Esophagus muscularis mucosa (tissue), 4 donors: ENCODE measurements around the gene ZCCHC10. TPM values are rescaled to one million over a fixed set of nuclear protein-coding genes. Genes with fewer than 3 reads are reported as not detected.
A peak's percentile ranks its signal among the peaks of the same experiment; 100 is the strongest.

ENCODE experiments used
- DNase-seq: peaks from one replicate; pipeline ENCODE4 v3.0.0-alpha.2; 2017; ENCODE audit errors: extremely low spot score
- H3K27ac ChIP-seq, 4 donors: fragments of 200-600 bp; sonication (generic); replicated peaks in 1 of 4; 1 replicate in 3 of 4; 2 replicates in 1 of 4; pipeline ENCODE4 v1.5.1; 2016 to 2019; ENCODE audit warnings: mild to moderate bottlenecking in 1 of 4
- H3K27me3 ChIP-seq, 4 donors: fragments of 200-600 bp; sonication (generic); one replicate each; pipeline versions ENCODE4 v1.5.1 to v1.6.0; 2016 to 2019
- H3K36me3 ChIP-seq, 4 donors: fragments of 200-600 bp; sonication (generic); one replicate each; pipeline ENCODE4 v1.5.1; 2016 to 2019
- H3K4me1 ChIP-seq, 4 donors: fragments of 200-600 bp; sonication (generic); one replicate each; pipeline ENCODE4 v1.5.1; 2016 to 2019
- H3K4me3 ChIP-seq, 4 donors: fragments of 200-600 bp; sonication (generic); 1 replicate in 2 of 4; 2 replicates in 2 of 4; pipeline ENCODE4 v1.5.1; 2016 to 2019; ENCODE audit warnings: mild to moderate bottlenecking in 4 of 4, moderate library complexity in 1 of 4
- H3K9me3 ChIP-seq, 4 donors: fragments of 200-600 bp; sonication (generic); 1 replicate in 3 of 4; 2 replicates in 1 of 4; pipeline ENCODE4 v1.5.1; 2016 to 2019
- CTCF ChIP-seq, 3 experiments: fragments of 200-600 bp in 2 of 3; fragments of 450-650 bp in 1 of 3; sonication (generic) in 2 of 3; IDR thresholded peaks; one replicate each; pipeline ENCODE4 v1.5.1; 2017 to 2019; ENCODE audit warnings: antibody characterized with exemption in 3 of 3, mild to moderate bottlenecking in 2 of 3, moderate library complexity in 1 of 3
- EP300 ChIP-seq: sonication (generic); formaldehyde crosslinking; IDR thresholded peaks from one replicate; pipeline ENCODE4 v1.6.1; 2017; ENCODE audit warnings: antibody characterized with exemption
- POLR2A ChIP-seq: fragments of 450-650 bp; IDR thresholded peaks from one replicate; pipeline ENCODE4 v1.6.1; 2017; ENCODE audit warnings: antibody characterized with exemption, moderate library complexity, mild to moderate bottlenecking, low read depth
- POLR2AphosphoS5 ChIP-seq, 2 donors: sonication (generic); formaldehyde crosslinking; IDR thresholded peaks; one replicate each; pipeline ENCODE4 v1.6.1; 2017; ENCODE audit warnings: antibody characterized with exemption in 2 of 2
- WGBS: methylation state at CpG from one replicate; pipeline ENCODE4 v1.1.5; 2018; 5-methylcytosine and 5-hydroxymethylcytosine counted together
- intact Hi-C: fragments of 100-400 bp; cut with DNase I; formaldehyde crosslinking; loops from one replicate; pipeline ENCODE4 v1.15.1; 2023
- total RNA-seq, 4 donors: library from RNA; depleted of rRNA; stranded (reverse); fragments of >200 nt; gene quantifications; one replicate each; pipeline versions ENCODE4 v1.1.0 to v1.2.1, GENCODE V29; 2016

The ZCCHC10 gene
- total RNA-seq, 4 donors from 2014 or later, result 8.6 to 40.8 (median 13.1) TPM

GRCh38 chr5:132953710-132954109 lies 72.6 kb downstream of the ZCCHC10 start:
- peaks cover 27 to 82% (median 59%) of the 10 kb centered on the region in 4 donors for H3K4me1 ChIP-seq
- DNase-seq, result no peak
- peaks cover 0 to 9% (median 5%) of the 10 kb centered on the region in 4 donors for H3K36me3 ChIP-seq
- H3K4me3 ChIP-seq, result no peak overlapping the region
- TF ChIP-seq EP300 (no peak), POLR2A (no peak), CTCF (IDR thresholded peaks at IDR 0.05) (no peak), POLR2AphosphoS5 (IDR thresholded peaks at IDR 0.05) (no peak)
- intact Hi-C loops, result no loop called here
- 45% methylated on average over 6 of the region's 6 CpGs for WGBS
- no peaks in the 10 kb centered on the region for H3K27me3 ChIP-seq
- no peaks in the 10 kb centered on the region for H3K9me3 ChIP-seq
- H3K27ac ChIP-seq, result peak overlapping the region in 3 of 4 donors; percentile 0 to 45 (median 37)

GRCh38 chr5:132952829-132953228 lies 73.5 kb downstream of the ZCCHC10 start:
- peaks cover 0 to 9% (median 5%) of the 10 kb centered on the region in 4 donors for H3K36me3 ChIP-seq
- no peak for DNase-seq
- intact Hi-C loops, result no loop called here
- peaks cover 33 to 87% (median 60%) of the 10 kb centered on the region in 4 donors for H3K4me1 ChIP-seq
- no peaks in the 10 kb centered on the region for H3K9me3 ChIP-seq
- H3K27ac ChIP-seq, result no peak overlapping the region
- H3K4me3 ChIP-seq, result no peak overlapping the region
- WGBS, result 85% methylated on average over 2 of the region's 2 CpGs
- no peaks in the 10 kb centered on the region for H3K27me3 ChIP-seq
- TF ChIP-seq EP300, result no peak
- no peak for TF ChIP-seq CTCF (IDR thresholded peaks at IDR 0.05)
- TF ChIP-seq POLR2A, result no peak
- TF ChIP-seq POLR2AphosphoS5 (IDR thresholded peaks at IDR 0.05), result no peak

GRCh38 chr5:132951897-132952296 lies 74.5 kb downstream of the ZCCHC10 start:
- Histone ChIP-seq H3K4me3 (no peak overlapping the region), H3K36me3 (peaks cover 0 to 9% (median 5%) of the 10 kb centered on the region in 4 donors), H3K9me3 (no peaks in the 10 kb centered on the region), H3K4me1 (peaks cover 37 to 88% (median 56%) of the 10 kb centered on the region in 4 donors), H3K27me3 (no peaks in the 10 kb centered on the region), H3K27ac (no peak overlapping the region)
- intact Hi-C loops, result no loop called here
- no peak for TF ChIP-seq EP300
- no peak for TF ChIP-seq POLR2AphosphoS5 (IDR thresholded peaks at IDR 0.05)
- TF ChIP-seq CTCF (IDR thresholded peaks at IDR 0.05), result no peak
- TF ChIP-seq POLR2A, result no peak
- WGBS, result 87% methylated on average over 2 of the region's 2 CpGs
- no peak for DNase-seq

GRCh38 chr5:132949136-132949535 lies 77.2 kb downstream of the ZCCHC10 start:
- TF ChIP-seq EP300 (no peak), POLR2A (no peak), POLR2AphosphoS5 (IDR thresholded peaks at IDR 0.05) (no peak), CTCF (IDR thresholded peaks at IDR 0.05) (no peak)

GRCh38 chr5:132947671-132948070 lies 78.7 kb downstream of the ZCCHC10 start:
- WGBS, result 42% methylated on average over 2 of the region's 2 CpGs
- intact Hi-C loops, result no loop called here
- Histone ChIP-seq H3K4me3 (no peak overlapping the region), H3K9me3 (no peaks in the 10 kb centered on the region), H3K27ac (no peak overlapping the region), H3K36me3 (peaks cover 0 to 2% (median under 1%) of the 10 kb centered on the region in 4 donors), H3K4me1 (peaks cover 33 to 75% (median 45%) of the 10 kb centered on the region in 4 donors), H3K27me3 (no peaks in the 10 kb centered on the region)
- no peak for TF ChIP-seq EP300
- no peak for TF ChIP-seq CTCF (IDR thresholded peaks at IDR 0.05)
- TF ChIP-seq POLR2A, result no peak
- TF ChIP-seq POLR2AphosphoS5 (IDR thresholded peaks at IDR 0.05), result no peak
- no peak for DNase-seq

More at GRCh38 chr5:132949136-132949535, 77.2 kb downstream of the ZCCHC10 start:
- no peak overlapping the region for H3K4me3 ChIP-seq
- WGBS, result 94% methylated on average over 2 of the region's 2 CpGs
- H3K36me3 ChIP-seq, result peaks cover 0 to 1% (median under 1%) of the 10 kb centered on the region in 4 donors
- no peaks in the 10 kb centered on the region for H3K27me3 ChIP-seq
- no peak overlapping the region for H3K27ac ChIP-seq
- DNase-seq, result no peak
- intact Hi-C loops, result no loop called here
- peaks cover 37 to 75% (median 47%) of the 10 kb centered on the region in 4 donors for H3K4me1 ChIP-seq
- no peaks in the 10 kb centered on the region for H3K9me3 ChIP-seq
